Retinal pigment epithelial cell (primary cell): ENCODE results near the gene CRYGB.
"Not testable (repeated sequence)": the region's sequence is repeated elsewhere in the genome, so short reads cannot be mapped to it uniquely, and the experiment has no call there.

Source experiments
- DNase-seq: peaks from one replicate; pipeline ENCODE4 v3.0.0-alpha.2; 2010; ENCODE audit warnings: low read depth
- H3K4me3 ChIP-seq: 2 replicates; pipeline ENCODE4 v1.5.1; 2011; ENCODE audit warnings: mild to moderate bottlenecking, low read length, control low read depth, moderate library complexity
- CTCF ChIP-seq: conservative IDR thresholded peaks from 2 replicates; pipeline ENCODE4 v1.5.1; 2011; ENCODE audit warnings: low read depth, low read length, control low read depth, inconsistent platforms

CRYGB gene

DNA sequence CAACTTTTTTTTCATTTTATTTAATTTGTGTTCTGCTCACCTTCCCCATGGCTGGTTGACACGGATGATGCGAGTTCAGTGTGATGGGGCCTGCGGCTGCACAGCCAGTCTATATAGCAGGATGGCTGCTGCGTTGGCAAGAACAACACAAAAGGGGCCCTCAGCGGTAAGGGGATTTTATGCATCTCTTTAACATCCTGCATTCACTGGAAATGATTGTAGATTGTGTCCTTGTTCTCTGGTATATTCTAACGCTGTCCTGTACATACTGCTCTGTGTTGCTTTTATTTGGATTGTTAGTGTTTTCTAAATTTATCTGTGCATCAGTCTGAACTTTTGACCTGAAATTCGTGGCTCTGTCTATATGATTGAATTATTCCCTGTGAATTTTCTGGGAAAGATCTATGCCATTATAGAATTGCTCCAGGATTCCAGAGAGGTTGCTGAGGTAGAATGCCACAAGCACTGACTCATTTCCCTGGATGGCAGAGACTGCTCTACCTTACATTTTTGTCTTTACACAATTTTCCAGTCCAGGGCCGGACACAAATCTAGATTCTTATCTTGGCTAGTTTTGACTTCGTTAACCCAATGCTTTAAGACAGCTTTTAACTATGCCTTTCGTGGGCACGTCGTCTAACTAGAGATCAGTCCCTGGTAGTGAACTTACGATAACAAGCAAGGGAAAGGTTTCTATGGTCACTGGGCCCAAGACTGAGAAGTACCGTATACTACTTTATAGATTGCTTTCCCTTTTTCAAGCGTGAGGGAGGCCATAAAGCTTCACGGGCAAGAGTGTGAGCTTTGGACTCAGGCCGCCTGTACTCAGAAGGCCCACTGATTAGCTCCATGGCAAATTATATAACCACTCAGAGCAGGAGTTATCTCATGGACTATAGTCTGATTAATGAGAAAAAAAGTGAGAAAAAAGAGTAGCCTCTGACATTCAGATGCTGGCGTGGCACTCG, 15.9 kb downstream of the CRYGB start, which contains the start of gene CRYGC:
TSS of gene CRYGC (minus strand) at position 85 of the 968 bp plus-strand sequence. CDS start at position 49, 36 bp downstream.
- DNase-seq: peak; percentile 47
- no peak within 1 kb of the TSS for H3K4me3 ChIP-seq
- no peak for TF ChIP-seq CTCF

- no peak for DNase-seq
- no peak for TF ChIP-seq CTCF
- H3K4me3 ChIP-seq: no peak overlapping the region
These were observed 17.8 kb downstream of the CRYGB start for GRCh38 chr2:208128136-208128535.

DNA sequence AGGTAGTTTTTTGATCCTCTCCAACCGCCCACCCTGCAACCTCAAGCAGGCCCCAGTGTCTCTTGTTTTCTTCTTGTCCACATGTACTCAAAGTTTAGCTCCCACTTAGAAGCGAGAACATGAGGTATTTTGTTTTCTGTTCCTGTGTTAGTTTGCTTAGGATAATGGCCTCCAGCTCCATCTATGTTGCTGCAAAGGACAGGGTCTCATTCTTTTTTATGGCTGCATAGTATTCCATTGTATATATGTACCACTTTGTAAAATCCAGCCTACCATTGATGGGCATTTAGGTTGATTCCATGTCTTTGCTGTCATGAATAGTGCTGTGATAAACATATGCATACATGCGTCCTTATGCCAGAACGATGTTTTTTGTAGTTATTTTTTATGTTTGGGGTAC, 18.9 kb downstream of the CRYGB start:
- TF ChIP-seq CTCF: no peak
- DNase-seq: no peak

DNA sequence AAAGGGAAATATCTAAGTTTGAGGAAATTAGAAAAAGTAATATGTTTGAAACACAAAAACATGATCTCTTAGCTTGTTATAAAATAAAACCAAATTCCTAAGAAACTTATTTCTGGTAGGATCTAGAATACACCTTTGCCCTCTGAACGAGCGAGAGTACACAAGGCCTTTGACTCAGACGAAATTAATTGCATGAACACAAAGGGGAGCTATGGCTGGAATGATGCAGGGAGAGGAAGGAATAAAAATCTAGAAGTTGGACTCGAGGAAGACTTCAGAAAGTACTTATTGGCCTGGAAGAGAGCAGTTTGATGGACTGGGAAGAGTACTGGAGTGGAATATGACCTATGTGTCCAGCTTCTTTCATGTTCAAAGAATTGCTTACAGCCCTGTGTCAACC, 20.7 kb downstream of the CRYGB start:
- DNase-seq: no peak
- TF ChIP-seq CTCF: no peak
- H3K4me3 ChIP-seq: no peak overlapping the region

More for the DNA sequence above, 18.9 kb downstream of the CRYGB start:
- no peak overlapping the region for H3K4me3 ChIP-seq

GRCh38 chr2:208124013-208124715, 21.8 kb downstream of the CRYGB start, which contains the start of gene CRYGD:
TSS of gene CRYGD (minus strand) at chr2:208124524. CDS start at chr2:208124473, 51 bp downstream.
- DNase-seq: not testable (repeated sequence)
- H3K4me3 ChIP-seq: peak within 1 kb of the TSS; percentile 38

- no peak for TF ChIP-seq CTCF
- no peak overlapping the region for H3K4me3 ChIP-seq
- DNase-seq: no peak
These were observed 23.7 kb downstream of the CRYGB start for GRCh38 chr2:208122248-208122647.

GRCh38 chr2:208118918-208119317, 27.0 kb downstream of the CRYGB start:
- no peak for DNase-seq
- no peak overlapping the region for H3K4me3 ChIP-seq
- no peak for TF ChIP-seq CTCF

DNA sequence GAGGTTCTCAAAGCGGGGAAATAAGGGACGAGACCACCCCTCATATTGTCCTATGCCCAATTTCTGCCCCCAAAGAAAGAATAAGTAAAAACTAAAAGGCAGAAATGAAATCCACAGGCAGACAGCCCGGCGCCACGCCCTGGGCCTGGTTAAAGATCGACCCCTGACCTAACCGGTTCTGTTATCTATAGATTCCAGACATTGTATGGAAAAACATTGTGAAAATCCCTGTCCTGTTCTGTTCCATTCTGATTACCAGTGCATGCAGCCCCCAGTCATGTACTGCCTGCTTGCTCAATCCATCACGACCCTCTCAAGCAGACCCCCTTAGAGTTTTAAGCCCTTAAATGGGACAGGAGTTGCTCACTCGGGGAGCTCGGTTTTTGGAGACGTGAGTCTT, 28.6 kb downstream of the CRYGB start:
- DNase-seq, H3K4me3 ChIP-seq: not testable (repeated sequence)
